Prostate gland (tissue), 2 donors: ENCODE data around the gene MAD1L1.

Source experiments
- CTCF ChIP-seq, 4 experiments: fragments of 200-600 bp in 2 of 4; fragments of 450-650 bp in 2 of 4; sonication (generic) in 2 of 4; IDR thresholded peaks; 1 replicate in 3 of 4; 2 replicates in 1 of 4; pipeline ENCODE4 v1.5.1; 2016 to 2019; ENCODE audit warnings: antibody characterized with exemption in 4 of 4, mild to moderate bottlenecking in 2 of 4, moderate library complexity in 2 of 4
- POLR2A ChIP-seq: fragments of 450-650 bp; IDR thresholded peaks from one replicate; pipeline ENCODE4 v1.6.1; 2016; ENCODE audit warnings: antibody characterized with exemption, mild to moderate bottlenecking

GRCh38 chr7:1809601-1810258 lies 423.0 kb downstream of the MAD1L1 start:
- TF ChIP-seq CTCF (IDR thresholded peaks at IDR 0.05) (no peak), POLR2A (no peak)
